ENCODE measurements around the gene MAN1C1. TPM values are rescaled to one million over a fixed set of nuclear protein-coding genes. Genes with fewer than 3 reads are reported as not detected.

The MAN1C1 gene
- polyA plus RNA-seq, 3 donors = 15.6 to 16.9 (median 16.9) TPM

DNA sequence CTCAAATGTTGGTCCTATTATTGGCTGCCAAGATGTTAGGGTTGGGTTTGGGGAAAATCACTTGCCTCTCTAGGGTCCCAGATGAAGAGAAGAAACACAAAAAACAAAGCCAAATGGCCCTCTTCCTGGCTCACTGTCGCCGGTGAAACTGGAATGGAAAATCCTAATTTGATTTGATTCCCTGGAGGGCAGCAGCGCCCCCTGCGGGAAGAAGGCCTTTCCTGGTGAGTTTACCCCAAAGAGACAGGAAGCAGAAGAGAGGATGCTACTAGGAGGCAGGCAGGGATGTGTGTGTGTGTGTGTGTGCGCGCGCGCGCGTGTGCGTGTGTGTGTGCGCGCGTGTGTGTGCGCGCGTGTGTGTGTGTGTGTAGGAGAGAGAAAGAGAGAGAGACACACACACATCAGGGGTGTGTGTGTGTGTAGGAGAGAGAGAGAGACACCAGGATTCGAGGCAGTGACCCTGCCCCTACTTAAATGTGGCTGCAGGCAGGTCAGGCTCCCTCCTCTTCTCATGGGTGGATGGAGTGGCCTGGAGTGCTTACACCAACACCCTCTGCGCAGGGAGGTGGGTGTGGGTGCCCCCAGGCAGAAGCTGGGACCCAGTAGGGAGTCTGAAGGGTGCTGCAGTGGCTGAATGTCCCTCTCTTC lies 180.3 kb downstream of the MAN1C1 start:
- DNase-seq = no peak

DNA sequence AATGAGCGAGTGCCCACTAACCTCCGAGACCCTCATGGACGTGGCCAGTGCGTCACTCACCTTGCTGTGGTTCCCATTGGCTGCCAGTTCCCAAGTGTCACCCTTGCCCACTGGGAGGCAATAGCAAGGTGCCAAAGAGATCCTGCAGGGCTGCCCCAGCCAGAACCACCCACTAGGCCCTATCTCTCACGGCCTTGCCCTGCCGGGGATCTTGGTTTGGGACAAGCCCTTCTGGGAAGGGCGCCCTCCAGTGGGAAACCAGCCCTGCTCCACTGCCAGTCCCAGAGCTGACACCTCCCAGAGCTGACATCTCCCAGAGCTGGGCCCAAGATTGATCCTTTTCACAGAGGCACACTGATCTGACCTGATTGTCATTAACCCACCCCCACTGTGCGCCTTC lies 181.3 kb downstream of the MAN1C1 start:
- DNase-seq = no peak

DNA sequence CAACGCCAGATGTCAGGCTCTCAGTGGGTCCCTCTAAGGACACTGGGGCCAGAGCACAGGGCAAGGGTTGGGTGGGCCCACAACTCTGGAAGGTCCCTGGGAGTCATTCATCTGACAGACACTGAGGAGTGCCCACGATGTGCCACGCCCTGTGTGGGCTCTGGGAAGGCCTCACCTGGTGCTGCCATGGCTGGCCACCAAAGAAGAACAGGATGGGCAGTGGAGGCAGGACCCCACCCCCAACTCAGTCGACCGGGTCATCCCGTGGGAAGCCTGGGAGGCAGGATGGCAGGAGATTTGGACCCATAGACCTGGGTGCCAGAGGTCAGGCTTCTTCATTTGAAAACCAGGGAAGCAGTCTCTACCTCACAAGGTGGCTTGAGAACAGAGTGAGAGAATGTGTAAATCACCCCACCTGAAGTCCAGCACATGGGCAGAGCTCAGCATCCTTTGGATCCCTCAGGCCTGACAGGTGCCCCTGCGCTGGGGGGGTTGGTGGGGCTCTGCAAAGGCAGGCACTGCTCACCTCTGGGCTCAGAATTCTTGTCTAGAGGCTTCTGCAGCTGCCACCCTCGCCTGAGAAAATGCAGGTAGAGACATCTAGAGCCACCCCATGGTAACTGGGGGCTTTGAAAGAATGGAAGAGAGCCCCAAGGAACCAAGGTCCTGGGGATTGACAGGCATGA lies 182.2 kb downstream of the MAN1C1 start:
- DNase-seq = no peak

DNA sequence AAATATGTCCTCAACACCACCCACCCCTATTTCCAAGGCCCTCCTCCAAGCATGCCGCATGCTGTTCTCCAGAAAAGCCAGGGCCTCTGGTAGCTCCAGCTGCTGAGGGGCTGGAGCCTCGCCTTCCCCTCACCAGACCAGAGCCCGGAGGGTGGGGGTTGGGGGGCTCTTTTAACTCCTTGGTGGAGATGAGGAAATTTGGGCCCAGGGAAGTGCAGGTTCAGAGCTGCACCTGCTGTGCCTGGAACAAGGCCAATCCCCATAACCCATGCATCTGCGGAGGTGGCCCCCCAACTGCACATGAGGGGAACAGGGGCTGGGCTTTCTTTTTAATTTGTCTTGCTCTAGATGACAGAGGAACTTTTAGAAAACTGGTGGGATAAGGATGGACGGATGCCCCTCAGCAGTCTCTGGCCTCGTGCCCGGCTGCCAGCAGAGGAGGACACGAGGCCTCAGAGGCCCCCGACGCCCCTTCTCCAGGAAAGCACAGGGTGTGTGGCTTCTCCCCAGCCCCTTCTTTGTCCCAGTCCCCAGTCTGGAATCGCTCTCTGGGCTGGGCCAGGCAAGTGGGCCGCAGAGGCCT lies 182.9 kb downstream of the MAN1C1 start:
- no peak for DNase-seq

DNA sequence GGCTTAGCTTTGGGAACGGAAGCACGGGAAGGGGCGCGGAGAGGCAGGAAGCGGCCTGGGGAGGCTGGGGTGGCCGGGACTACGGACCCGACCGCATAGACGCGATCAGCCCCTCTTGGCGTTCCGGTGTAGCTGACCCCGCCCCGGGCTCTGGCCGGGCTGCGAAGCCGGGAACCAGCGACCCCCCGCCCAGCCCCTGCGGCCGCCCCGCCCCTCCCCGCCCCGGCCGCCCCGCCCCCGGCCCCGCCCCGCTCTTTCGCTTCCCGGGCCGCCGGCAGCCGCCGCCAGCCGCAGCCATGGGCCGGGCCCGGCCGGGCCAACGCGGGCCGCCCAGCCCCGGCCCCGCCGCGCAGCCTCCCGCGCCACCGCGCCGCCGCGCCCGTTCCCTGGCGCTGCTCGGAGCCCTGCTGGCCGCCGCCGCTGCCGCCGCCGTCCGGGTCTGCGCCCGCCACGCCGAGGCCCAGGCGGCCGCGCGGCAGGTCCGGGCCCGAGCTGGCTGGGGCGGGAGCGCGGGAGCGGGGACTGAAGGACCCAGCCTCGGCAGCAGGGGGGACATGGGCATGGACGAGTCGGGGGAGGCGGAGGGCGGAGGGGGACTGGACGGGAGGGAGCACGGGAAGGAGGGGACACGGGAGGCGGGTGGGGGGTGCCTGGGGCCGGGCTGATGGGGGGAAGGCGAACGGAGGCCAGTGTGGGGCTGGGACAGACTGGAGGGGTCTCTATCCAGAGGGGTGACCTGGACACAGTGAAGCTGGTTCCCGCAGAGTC lies 183.5 kb downstream of the MAN1C1 start, which contains the start of gene SELENON:
Gene SELENON (plus strand): TSS at position 259 of the 768 bp plus-strand sequence. CDS start 38 bp downstream, at position 297.
- DNase-seq = peak; percentile 59

DNA sequence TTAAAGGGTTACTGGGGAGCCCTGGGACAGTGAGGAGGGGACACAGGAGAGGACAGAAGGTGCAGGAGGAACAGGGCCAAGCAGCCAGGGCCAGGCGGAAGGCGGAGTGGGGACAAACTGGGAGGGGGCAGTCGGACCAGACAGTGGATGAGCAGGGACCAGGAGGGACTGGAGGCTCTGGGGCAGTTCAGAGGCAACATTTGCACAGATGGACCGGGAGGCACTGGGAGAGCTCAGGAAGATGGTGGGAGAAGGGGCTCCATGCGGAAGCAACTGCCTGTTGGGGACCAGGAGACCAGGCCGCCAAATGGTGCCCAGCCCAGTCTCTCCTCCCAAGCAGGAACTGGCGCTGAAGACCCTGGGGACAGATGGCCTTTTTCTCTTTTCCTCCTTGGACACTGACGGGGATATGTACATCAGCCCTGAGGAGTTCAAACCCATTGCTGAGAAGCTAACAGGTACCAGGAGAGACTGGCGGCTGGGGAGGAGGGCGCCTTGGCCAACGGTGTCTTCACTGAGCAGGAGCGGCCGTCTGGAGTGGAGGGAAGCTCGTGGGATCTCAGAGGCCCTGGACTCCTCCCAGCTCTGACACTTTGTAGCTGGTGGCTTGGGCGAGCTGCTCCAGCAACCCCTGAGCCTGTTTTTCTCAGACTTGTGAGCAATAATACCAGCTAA lies 184.2 kb downstream of the MAN1C1 start:
- no peak for DNase-seq

DNA sequence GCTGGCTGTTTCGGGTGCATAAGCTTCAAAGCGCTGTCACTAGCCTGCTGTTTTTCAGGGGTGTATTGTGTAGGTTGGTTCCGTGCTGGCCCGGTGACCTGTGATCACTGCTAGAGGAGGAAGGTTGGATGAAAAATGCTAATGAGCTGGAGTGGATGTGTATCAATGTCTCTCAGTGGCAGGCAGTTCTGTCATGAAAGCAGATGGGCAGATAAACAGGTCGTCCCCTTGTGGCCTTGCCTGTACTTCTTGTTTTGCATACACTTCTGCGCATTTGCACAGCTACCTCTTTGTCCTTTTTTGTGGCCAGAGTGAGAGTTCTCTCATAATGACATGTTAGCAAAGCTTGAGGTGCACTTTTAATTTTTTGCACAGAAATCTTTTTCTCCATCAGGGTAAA lies 186.3 kb downstream of the MAN1C1 start:
- no peak for DNase-seq

DNA sequence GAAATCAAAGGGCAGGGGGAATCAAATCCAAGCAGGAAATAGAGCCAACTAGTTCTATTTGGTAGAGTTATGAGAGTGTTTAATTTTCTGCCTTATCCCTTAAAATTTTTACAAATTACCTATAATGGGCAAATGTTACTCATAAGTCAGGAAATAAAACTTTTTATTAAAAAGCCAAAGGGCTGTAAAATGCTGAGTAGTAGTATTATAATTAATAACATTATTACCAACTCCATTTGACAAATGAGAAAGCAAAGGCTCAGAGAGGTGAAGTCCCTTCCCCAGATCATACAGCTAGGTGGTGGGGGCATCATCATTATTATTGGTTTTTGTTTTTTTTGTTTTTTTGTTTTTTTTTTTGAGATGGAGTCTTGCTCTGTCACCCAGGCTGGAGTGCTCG lies 186.8 kb downstream of the MAN1C1 start:
- no peak for DNase-seq

DNA sequence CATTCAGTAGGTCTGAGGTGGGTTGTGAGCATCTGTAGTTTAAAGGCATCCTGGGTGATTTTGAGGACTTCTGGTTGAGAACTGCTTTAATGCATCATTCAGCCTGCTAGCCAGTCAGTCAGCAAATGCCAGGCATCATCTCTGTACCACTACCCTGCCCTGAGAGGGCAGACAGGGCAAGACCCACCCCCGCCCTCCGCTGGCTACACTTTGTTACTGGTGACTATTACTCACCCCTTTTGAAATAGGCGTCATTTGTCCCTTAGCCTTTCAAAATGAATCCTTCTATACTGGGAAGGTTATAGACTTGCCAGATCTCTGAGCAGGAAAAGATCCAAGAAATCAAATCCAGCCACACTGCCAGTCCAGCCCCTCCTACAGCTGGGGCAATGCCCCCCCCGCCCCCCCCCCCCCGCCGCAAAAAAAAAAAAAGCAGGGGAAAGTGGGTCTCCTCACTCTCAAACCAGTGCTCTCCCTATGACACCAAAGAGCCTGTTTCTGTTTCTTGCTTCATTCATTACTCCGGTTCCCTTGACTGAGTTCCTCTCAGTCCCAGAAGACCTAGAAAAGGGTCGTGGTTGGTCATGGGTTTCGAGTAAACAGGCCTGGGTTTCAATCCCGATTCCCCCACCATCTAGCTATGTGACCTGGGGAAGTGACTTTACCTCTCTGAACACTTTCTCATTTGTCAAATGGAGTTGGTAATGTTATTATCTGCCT lies 187.8 kb downstream of the MAN1C1 start:
- no peak for DNase-seq

DNA sequence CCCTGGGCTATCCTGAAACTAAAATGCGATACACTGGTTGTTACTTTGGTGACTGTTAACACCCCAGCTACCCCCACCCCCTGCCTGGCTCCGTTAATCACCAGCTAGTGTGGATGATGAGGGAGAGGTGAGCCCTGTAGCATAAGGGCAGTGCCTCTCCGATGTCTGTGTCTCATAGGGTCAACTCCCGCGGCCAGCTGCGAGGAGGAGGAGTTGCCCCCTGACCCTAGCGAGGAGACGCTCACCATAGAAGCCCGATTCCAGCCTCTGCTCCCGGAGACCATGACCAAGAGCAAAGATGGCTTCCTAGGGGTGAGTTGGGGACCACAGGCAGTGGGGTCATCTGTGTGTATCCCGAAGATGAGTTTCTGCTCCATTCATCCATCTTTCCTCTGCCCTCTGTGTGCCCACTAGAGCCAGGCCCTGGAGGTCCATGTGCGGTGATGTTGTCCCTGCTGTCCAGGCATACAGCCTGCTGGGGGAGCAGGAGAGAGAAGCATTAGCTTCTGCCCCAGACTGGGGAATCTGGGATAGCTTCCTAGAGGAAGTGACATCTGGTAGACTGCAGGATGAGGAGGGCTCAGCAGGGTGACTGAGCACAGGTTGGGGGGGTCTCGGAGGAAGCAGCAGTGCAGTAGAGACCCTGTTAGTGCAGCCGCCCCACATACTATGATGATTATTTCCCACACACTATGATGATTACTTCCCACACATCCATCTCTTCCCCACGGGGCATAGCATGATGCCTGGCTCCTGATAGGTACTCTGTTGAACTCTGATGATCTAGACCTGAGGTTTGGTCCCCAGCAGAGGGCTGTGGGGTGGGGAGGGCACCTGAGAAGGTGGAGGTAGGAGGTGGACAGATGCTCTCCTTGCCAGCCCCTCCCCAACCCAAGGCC lies 188.6 kb downstream of the MAN1C1 start:
- no peak for DNase-seq

DNA sequence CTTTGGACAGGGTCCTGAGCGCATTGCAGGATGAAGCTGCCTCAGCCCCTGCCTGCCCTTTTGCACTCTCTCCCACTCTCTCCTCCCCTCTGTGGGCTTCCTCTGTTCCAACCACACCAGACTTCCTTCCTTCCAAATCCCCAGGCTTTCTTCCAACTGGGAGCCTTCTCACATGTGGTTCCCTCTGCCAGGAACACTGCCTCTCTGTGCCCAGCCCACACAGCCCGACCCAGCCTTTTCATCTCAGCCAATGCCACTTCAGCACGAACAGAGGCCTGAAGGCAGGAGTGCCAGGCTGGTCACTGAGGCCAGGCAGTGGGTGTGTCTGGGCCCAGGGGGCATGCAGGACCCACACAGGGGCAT lies 189.3 kb downstream of the MAN1C1 start:
- no peak for DNase-seq

DNA sequence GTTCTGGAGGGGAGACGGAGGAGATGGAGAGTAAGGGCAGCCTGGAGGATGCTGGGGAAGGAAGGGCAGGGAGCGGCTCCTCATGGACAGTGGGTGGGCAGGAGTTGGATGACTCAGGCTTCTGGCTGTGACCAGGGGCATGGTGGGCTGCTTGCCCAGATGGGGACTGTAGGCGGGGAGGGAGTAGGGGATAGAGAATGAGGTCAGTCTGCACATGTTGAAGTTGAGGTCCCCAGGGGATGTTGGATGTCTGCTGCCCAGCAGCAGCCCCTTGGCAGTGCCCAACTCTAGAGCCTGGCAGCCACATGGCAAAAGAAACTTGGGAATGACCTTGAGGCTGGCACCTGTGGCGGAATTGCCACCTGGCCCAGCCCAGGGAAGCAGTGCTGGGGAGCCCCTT lies 189.8 kb downstream of the MAN1C1 start:
- no peak for DNase-seq

DNA sequence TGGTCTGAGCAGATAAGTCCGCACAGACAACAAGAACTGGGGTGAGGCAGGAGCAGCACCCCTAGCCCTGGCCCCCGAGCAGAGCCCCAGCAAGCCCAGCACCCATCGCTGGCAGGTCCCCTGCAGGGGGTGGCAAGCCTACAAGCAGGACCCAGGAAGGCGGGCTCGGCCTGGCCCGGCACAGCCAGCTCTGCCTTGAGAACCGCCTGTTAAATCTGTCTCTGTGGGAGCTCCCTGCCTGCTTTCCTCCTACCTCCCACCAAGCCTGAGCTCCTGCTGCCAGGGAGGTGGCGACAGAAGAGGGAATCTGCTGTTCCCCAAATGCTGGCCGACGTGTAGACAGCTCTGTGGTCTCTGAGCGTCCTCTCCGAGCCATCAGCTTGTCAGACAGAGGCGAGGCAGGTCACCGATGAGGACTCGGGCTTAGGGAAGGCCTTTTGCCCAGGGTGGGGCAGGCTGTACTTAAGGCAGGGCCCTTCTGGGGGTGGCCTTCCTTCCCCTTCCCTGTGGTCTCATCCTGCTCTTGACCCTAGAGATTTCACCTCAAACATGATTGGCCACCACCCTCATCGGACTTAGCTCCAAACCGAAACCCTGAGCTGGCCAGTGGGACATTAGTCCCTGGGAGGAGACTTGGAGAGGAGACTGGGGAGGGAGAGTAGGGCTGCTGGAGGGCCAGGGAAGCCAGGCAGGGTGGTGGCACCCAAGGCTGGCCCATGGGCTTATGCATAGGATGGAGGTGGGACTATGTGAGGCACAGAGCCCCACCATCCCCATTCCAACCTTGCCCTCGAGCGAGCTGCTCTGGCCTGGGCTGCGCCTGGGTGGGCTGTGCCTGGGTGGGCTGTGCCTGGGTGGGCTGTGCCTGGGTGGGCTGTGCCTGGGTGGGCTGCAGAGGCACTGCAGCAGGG lies 191.1 kb downstream of the MAN1C1 start:
- DNase-seq = no peak

DNA sequence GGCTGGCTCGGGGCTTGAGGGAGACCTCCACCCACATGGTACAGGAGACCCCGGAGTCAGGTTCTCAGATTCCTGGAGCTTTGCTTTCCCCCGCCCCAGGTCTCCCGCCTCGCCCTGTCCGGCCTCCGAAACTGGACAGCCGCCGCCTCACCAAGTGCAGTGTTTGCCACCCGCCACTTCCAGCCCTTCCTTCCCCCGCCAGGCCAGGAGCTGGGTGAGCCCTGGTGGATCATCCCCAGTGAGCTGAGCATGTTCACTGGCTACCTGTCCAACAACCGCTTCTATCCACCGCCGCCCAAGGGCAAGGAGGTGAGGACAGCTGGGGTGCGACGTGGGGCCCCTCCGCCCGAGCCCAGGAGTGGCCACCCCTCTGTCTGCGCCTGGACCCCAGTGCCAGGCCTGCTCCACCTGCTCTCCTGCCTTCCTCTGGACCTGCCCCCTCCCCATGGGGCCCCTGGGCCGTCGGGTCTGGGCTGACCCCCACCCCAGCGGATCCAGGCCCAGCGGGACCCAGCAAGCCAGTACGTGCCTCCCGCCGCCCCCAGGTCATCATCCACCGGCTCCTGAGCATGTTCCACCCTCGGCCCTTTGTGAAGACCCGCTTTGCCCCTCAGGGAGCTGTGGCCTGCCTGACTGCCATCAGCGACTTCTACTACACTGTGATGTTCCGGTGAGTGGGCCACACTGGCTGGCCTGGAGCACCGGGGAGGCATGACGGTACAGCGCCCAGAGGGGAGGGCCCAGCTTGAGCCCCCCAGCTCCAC lies 192.1 kb downstream of the MAN1C1 start:
- no peak for DNase-seq

DNA sequence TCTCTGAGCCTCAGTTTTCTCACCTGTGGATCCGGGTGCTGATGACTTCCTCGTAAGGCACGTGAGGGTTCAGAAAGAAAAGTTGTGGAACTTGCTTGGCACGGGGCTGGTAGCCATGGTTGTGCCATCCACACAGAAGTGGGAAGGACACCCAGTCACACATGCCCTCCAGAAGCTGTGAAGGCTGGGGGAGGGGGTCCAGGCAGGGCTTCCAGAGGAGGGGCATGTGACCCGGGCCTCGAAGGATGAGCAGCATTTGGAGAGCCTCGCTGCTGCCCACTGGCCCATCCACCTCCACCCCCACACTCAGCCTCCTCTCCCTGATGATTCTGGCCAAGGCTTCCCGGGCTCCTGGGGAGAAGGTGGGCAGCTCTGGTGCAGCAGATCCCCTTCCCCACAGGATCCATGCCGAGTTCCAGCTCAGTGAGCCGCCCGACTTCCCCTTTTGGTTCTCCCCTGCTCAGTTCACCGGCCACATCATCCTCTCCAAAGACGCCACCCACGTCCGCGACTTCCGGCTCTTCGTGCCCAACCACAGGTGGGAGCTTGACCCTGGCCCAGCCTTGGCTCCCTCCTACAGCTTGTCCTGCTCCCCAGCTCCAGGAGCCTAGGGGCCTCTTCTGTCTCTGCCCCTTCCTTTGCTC lies 192.8 kb downstream of the MAN1C1 start:
- DNase-seq = no peak

DNA sequence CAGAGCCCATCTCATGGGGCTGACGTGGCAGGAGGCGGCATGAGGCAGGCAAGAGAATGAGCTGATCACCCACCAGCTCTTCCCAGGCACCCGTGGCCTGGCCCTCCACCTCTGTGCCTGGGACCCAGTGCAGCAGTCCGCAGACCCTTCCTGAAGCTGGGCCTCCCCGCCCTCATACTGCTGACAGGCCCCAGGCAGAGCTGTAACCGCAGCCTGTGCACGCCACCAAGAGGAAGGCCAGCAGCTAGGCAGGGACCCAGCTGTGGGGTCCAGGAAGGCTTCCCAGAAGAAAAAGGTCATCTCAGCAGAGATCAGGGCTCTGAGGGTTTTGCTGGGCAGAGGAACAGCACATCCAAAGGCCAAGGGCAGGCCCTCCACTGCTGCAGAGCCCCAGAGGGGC lies 193.3 kb downstream of the MAN1C1 start:
- no peak for DNase-seq

DNA sequence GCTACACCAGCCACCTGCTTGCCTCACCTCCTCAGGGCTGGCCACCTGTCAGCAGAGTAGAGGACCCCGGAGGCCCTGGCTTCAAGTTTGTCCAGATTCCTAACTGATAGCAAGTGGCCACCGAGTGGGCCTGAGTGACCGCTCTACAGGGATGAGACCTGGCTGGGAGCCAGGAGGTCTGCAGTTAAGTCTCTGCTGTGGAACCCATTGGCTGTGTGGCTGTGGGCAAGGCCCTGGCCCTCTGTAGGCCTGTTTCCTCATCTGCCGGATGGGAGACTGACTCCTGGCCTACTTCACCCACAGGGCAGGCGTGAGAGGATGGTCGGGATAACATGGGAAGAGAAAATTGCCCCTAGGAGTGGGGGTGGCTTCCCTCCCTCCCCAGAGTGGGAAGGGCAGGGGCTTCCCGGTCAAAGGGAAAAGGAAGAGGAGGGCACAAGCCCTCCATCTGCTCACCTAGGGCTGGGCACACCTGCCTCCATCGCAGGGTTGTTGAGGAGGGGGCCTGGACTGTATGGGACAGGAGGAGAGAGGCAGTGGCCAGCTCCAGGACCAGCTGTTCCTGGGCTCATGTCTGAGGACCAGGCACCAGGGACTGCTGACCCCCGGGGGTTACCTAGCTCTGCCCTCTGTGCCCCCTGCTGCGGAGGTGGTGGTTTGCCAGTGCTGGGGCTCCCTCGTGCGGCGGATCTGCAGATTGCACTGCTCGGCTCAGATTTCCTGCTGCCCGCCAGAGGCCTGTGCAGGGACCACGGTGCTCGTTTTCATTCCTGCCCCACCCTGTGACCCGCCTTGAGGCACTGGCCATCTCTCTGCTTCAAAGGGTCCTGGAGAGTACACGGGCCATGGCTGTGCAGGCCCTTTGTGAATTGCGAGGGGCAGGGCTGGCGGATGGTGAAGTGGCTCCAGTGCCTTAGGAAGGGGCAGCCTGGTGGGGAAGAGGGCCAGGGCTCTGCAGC lies 194.0 kb downstream of the MAN1C1 start:
- DNase-seq = no peak

All from renal pelvis (tissue), 4 donors.